ENCODE results near the gene SERPINI1. TPM values are rescaled to one million over a fixed set of nuclear protein-coding genes. Genes with fewer than 3 reads are reported as not detected.

SERPINI1 gene
- total and polyA plus RNA-seq, 2 of the 8 experiments (the other 6 are each of a cell fraction or from before 2014, with no cell fraction given) = 5.3 to 9.9 TPM

- no peak overlapping the region for H3K23ac ChIP-seq (ENCODE audit: insufficient read length)
- no peak overlapping the region for H2BK5ac ChIP-seq (ENCODE audit: low read depth, low read length)
- no peaks in the 10 kb centered on the region for H3K79me2 ChIP-seq (ENCODE audit: control insufficient read depth in 1 of 2, insufficient read depth in 2 of 2, low read length in 2 of 2)
- H3K27ac ChIP-seq (ENCODE audit: low read depth, low read length) = no peak overlapping the region
- H2BK120ac ChIP-seq (replicated peaks; ENCODE audit: low read depth, low read length) = no peak overlapping the region
- H3K9me3 ChIP-seq (ENCODE audit: insufficient read depth in 2 of 2, low read depth in 1 of 2, low read length in 1 of 2) = peaks cover 0 to 2% of the 10 kb centered on the region in 2 experiments; a peak in 1 of 4 replicates
- no peak overlapping the region for H3K56ac ChIP-seq (replicated peaks; ENCODE audit: insufficient read length, low read depth, low read length)
- no peak for DNase-seq (ENCODE audit: low read depth in 1 of 2, low spot score in 2 of 2)
- H4K8ac ChIP-seq (ENCODE audit: extremely low read depth, insufficient read depth, low read length) = no peak overlapping the region
- H3K79me1 ChIP-seq (ENCODE audit: low read depth, low read length) = no peaks in the 10 kb centered on the region
- no peak overlapping the region for H4K5ac ChIP-seq (ENCODE audit: insufficient read length, low read depth, low read length)
- FAIRE-seq = no peak
- H3K4me2 ChIP-seq (ENCODE audit: insufficient read depth in 1 of 2, low read depth in 2 of 2, low read length in 2 of 2) = no peak overlapping the region
- no peaks in the 10 kb centered on the region for H4K20me1 ChIP-seq (replicated peaks in 1 of 2; ENCODE audit: control insufficient read depth in 1 of 2, insufficient read depth in 2 of 2, low read length in 2 of 2)
- H2BK20ac ChIP-seq (ENCODE audit: low read length) = no peak overlapping the region
- H2AK5ac ChIP-seq (ENCODE audit: low read depth, low read length) = no peak overlapping the region
- WGBS, 2 experiments (ENCODE audit: extremely low coverage in 1 of 2, insufficient coverage in 1 of 2, insufficient read length in 1 of 2, insufficient replicate concordance in 2 of 2, low coverage in 1 of 2, low lambda C conversion rate in 2 of 2, missing lambda C conversion rate in 1 of 2) = 94% methylated on average over 1 of the region's 1 CpG; no CpG with 5 or more reads in 1 of the 2 experiments
- H3K18ac ChIP-seq (ENCODE audit: extremely low read depth, low read length) = no peak overlapping the region
- H3K14ac ChIP-seq (ENCODE audit: insufficient read length) = no peak overlapping the region
- no peaks in the 10 kb centered on the region for H3K27me3 ChIP-seq (replicated peaks in 1 of 4; ENCODE audit: control insufficient read depth in 3 of 4, extremely low read depth in 1 of 4, insufficient read depth in 3 of 4, low read length in 3 of 4)
- H3K9ac ChIP-seq (replicated peaks in 1 of 4; ENCODE audit: extremely low read depth in 1 of 4, low read depth in 3 of 4, low read length in 3 of 4) = no peak overlapping the region
- POLR2A ChIA-PET (ENCODE audit: partially characterized antibody) = no interaction called here
- H2BK15ac ChIP-seq (ENCODE audit: low read length) = no peak overlapping the region
- no peaks in the 10 kb centered on the region for H3K36me3 ChIP-seq (ENCODE audit: control insufficient read depth in 2 of 4, insufficient read depth in 4 of 4, low read length in 3 of 4)
- H2AFZ ChIP-seq (ENCODE audit: low read length) = no peak overlapping the region
- no peak overlapping the region for H3K4ac ChIP-seq (replicated peaks; ENCODE audit: insufficient read length, low read depth, low read length)
- no peak overlapping the region for H3K4me3 ChIP-seq (ENCODE audit: extremely low read depth in 1 of 4, insufficient read depth in 2 of 4, low read depth in 3 of 4, low read length in 4 of 4)
- H3K4me1 ChIP-seq (replicated peaks in 1 of 4; ENCODE audit: control insufficient read depth in 3 of 4, insufficient read depth in 4 of 4, low read length in 3 of 4) = no peaks in the 10 kb centered on the region
- no peak overlapping the region for H4K91ac ChIP-seq (replicated peaks; ENCODE audit: insufficient read length, low read length)
- CTCF ChIA-PET (ENCODE audit: partially characterized antibody) = no interaction called here
- H2BK12ac ChIP-seq (ENCODE audit: low read depth, low read length) = no peak overlapping the region
- no peaks in the 10 kb centered on the region for H3K23me2 ChIP-seq (ENCODE audit: low read depth, low read length)
- TF ChIP-seq EZH2 (IDR thresholded peaks at IDR 0.05; ENCODE audit: low read depth, low read length, severe bottlenecking) (no peak), TAF1 (IDR thresholded peaks at IDR 0.05; ENCODE audit: low read depth, low read length) (no peak), PHF8 (conservative IDR thresholded peaks at IDR 0.05; ENCODE audit: low read depth, low read length) (no peak), POLR2AphosphoS5 (IDR thresholded peaks at IDR 0.05; ENCODE audit: low read depth, low read length) (no peak), ATF2 (IDR thresholded peaks at IDR 0.05; ENCODE audit: low read length) (no peak), CBX5 (IDR thresholded peaks at IDR 0.05; ENCODE audit: low read depth, low read length) (no peak), TBP (IDR thresholded peaks at IDR 0.05; ENCODE audit: low read depth, low read length) (no peak), KDM5A (IDR thresholded peaks at IDR 0.05; ENCODE audit: low read length) (no peak), EGR1 (IDR thresholded peaks at IDR 0.05; ENCODE audit: borderline replicate concordance, low read depth, low read length) (no peak), HDAC2 (IDR thresholded peaks at IDR 0.05; ENCODE audit: borderline replicate concordance in 1 of 2, low read depth in 2 of 2, low read length in 2 of 2) (no peak), KDM1A (IDR thresholded peaks at IDR 0.05; ENCODE audit: borderline replicate concordance, low read length) (no peak), EP300 (IDR thresholded peaks at IDR 0.05; ENCODE audit: borderline replicate concordance in 1 of 2, low read depth in 2 of 2, low read length in 2 of 2) (no peak), JUND (IDR thresholded peaks at IDR 0.05; ENCODE audit: low read length) (no peak)
These were observed 130.8 kb downstream of the SERPINI1 start for GRCh38 chr3:167866331-167866730.

Measured in H1 (cell line).